HepG2 (cell line): ENCODE measurements around the gene AHCY. TPM values are rescaled to one million over a fixed set of nuclear protein-coding genes. Genes with fewer than 3 reads are reported as not detected.

Experiments
- ATAD3A ChIP-seq: sonication (generic); formaldehyde crosslinking; IDR thresholded peaks from 2 replicates; pipeline ENCODE4 v1.4.0; 2020; ENCODE audit warnings: missing genetic modification reagents
- DBP ChIP-seq: sonication (generic); formaldehyde crosslinking; IDR thresholded peaks from 2 replicates; pipeline ENCODE4 v1.4.0; 2020; ENCODE audit warnings: missing genetic modification reagents; ENCODE audit errors: not compliant biosample characterization
- DNMT3B ChIP-seq: conservative IDR thresholded peaks from 2 replicates; pipeline ENCODE4 v1.6.1; 2016; ENCODE audit warnings: missing biosample characterization, control low read depth
- ETS1 ChIP-seq: sonication (generic); formaldehyde crosslinking; IDR thresholded peaks from 2 replicates; pipeline ENCODE4 v1.4.0; 2020; ENCODE audit warnings: missing genetic modification reagents
- ETV5 ChIP-seq: IDR thresholded peaks from 2 replicates; pipeline ENCODE4 v1.6.1; 2018; ENCODE audit warnings: missing biosample characterization, missing genetic modification reagents, inconsistent platforms, borderline replicate concordance
- GATA4 ChIP-seq: sonication (generic); IDR thresholded peaks from 2 replicates; pipeline ENCODE4 v1.6.1; 2016; ENCODE audit warnings: antibody characterized with exemption, low read depth, borderline replicate concordance
- GTF3A ChIP-seq: sonication (generic); formaldehyde crosslinking; conservative IDR thresholded peaks from 2 replicates; pipeline ENCODE4 v1.4.0; 2020; ENCODE audit warnings: mild to moderate bottlenecking, missing genetic modification reagents
- HMGA1 ChIP-seq: sonication (generic); formaldehyde crosslinking; conservative IDR thresholded peaks from 2 replicates; pipeline ENCODE4 v1.4.0; 2020; ENCODE audit warnings: missing genetic modification reagents
- HNF4A ChIP-seq: sonication (generic); formaldehyde crosslinking; IDR thresholded peaks from 2 replicates; pipeline ENCODE4 v1.4.0; 2020; ENCODE audit warnings: missing genetic modification reagents
- HNRNPH1 ChIP-seq: fragments of 200-400 bp; formaldehyde crosslinking; optimal IDR thresholded peaks from 2 replicates; pipeline ENCODE3; 2017; ENCODE audit warnings: mild to moderate bottlenecking, low read depth, low read length
- MXD4 ChIP-seq: IDR thresholded peaks from 2 replicates; pipeline ENCODE4 v1.6.1; 2016; ENCODE audit warnings: mild to moderate bottlenecking, missing biosample characterization, missing genetic modification reagents
- RAD21 ChIP-seq: fragments of 450-650 bp; formaldehyde crosslinking; IDR thresholded peaks from 2 replicates; pipeline ENCODE4 v1.5.0; 2020; ENCODE audit warnings: mild to moderate bottlenecking
- RCOR2 ChIP-seq: IDR thresholded peaks from 2 replicates; pipeline ENCODE4 v1.6.1; 2016; ENCODE audit warnings: missing biosample characterization, missing genetic modification reagents
- RXRA ChIP-seq: sonication (generic); formaldehyde crosslinking; IDR thresholded peaks from 2 replicates; pipeline ENCODE4 v1.5.1; 2020; ENCODE audit warnings: missing genetic modification reagents
- SAFB2 ChIP-seq: sonication (generic); formaldehyde crosslinking; IDR thresholded peaks from 2 replicates; pipeline ENCODE4 v1.5.1; 2020; ENCODE audit warnings: missing genetic modification reagents, low read depth, mild to moderate bottlenecking, borderline replicate concordance
- SIN3A ChIP-seq: IDR thresholded peaks from 2 replicates; pipeline ENCODE4 v1.6.1; 2011; ENCODE audit warnings: low read depth, mild to moderate bottlenecking, control low read depth, low read length, borderline replicate concordance
- SP2 ChIP-seq: sonication (generic); formaldehyde crosslinking; IDR thresholded peaks from 2 replicates; pipeline ENCODE4 v1.5.1; 2020; ENCODE audit warnings: mild to moderate bottlenecking, missing genetic modification reagents
- ZBTB34 ChIP-seq: sonication (generic); formaldehyde crosslinking; IDR thresholded peaks from 2 replicates; pipeline ENCODE4 v1.8.0; 2022; ENCODE audit warnings: mild to moderate bottlenecking, missing genetic modification reagents
- ZFP1 ChIP-seq: IDR thresholded peaks from 2 replicates; pipeline ENCODE4 v1.6.1; 2016
- ZFP41 ChIP-seq: sonication (generic); formaldehyde crosslinking; IDR thresholded peaks from 2 replicates; pipeline ENCODE4 v1.4.0; 2020; ENCODE audit warnings: mild to moderate bottlenecking, missing genetic modification reagents, borderline replicate concordance
- ZNF101 ChIP-seq: sonication (generic); formaldehyde crosslinking; IDR thresholded peaks from 2 replicates; pipeline ENCODE4 v1.4.0; 2020; ENCODE audit warnings: mild to moderate bottlenecking, low read depth, missing genetic modification reagents, borderline replicate concordance
- ZNF225 ChIP-seq: sonication (generic); formaldehyde crosslinking; IDR thresholded peaks from 2 replicates; pipeline ENCODE4 v1.4.0; 2020; ENCODE audit warnings: mild to moderate bottlenecking, missing genetic modification reagents
- ZNF605 ChIP-seq: sonication (generic); formaldehyde crosslinking; IDR thresholded peaks from 2 replicates; pipeline ENCODE4 v1.8.0; 2022; ENCODE audit warnings: mild to moderate bottlenecking, missing genetic modification reagents
- ZNF691 ChIP-seq: sonication (generic); formaldehyde crosslinking; IDR thresholded peaks from 2 replicates; pipeline ENCODE4 v1.4.0; 2020; ENCODE audit warnings: missing genetic modification reagents, low read depth, mild to moderate bottlenecking, borderline replicate concordance
- ZNF724P ChIP-seq: sonication (generic); formaldehyde crosslinking; IDR thresholded peaks from 2 replicates; pipeline ENCODE4 v1.8.0; 2022; ENCODE audit warnings: missing genetic modification reagents, borderline replicate concordance
- ZNF749 ChIP-seq: sonication (generic); formaldehyde crosslinking; IDR thresholded peaks from 2 replicates; pipeline ENCODE4 v1.8.0; 2022; ENCODE audit warnings: mild to moderate bottlenecking, missing genetic modification reagents, moderate library complexity, borderline replicate concordance
- polyA plus RNA-seq, 8 experiments: library from polyadenylated mRNA; depleted of rRNA in 3 of 8; stranded (reverse) in 7 of 8; unstranded in 1 of 8; fragments of >200 nt; fragmentation: Illumina TruSeq in 4 of 8; extraction: Trizol in 4 of 8; gene quantifications; 2 replicates each; pipeline versions ENCODE4 v1.2.1 to v1.2.3, GENCODE V29; 2011 to 2016; ENCODE audit warnings: low read depth in 4 of 8, missing spikeins in 1 of 8, mixed read lengths in 1 of 8; ENCODE audit not compliant: insufficient read depth in 1 of 8
- total RNA-seq, 5 experiments: library from RNA; depleted of rRNA; stranded (reverse); fragments of >200 nt; fragmentation: Illumina TruSeq; extraction: Trizol; gene quantifications; 2 replicates each; pipeline ENCODE4 v1.2.3, GENCODE V29; 2016; ENCODE audit warnings: low read depth in 1 of 5

The AHCY gene
- total and polyA plus RNA-seq, 2 of the 13 experiments (the other 11 are each of a cell fraction or from before 2014, with no cell fraction given) = 407 to 419 TPM

GRCh38 chr20:34312544-34313217 lies 9.5 kb upstream of the AHCY start (continued):
- TF ChIP-seq SAFB2 (peak; percentile 83; the same call in 1 of the 2 replicates), RXRA (CRISPR knock-in tag) (peak; percentile 87), ETS1 (CRISPR knock-in tag) (no peak), SP2 (CRISPR knock-in tag) (no peak), GTF3A (CRISPR knock-in tag) (0 out of 2 replicates have a peak, but pooled peaks have one; percentile 83), ZNF749 (no peak), ATAD3A (CRISPR knock-in tag) (no peak), HNF4A (CRISPR knock-in tag) (peak; percentile 93), DBP (no peak), ZNF724P (CRISPR knock-in tag) (peak; percentile 80; the same call in 1 of the 2 replicates), RCOR2 (CRISPR knock-in tag) (peak; percentile 92), ETV5 (CRISPR knock-in tag) (peak; percentile 75; the same call in 1 of the 2 replicates), ZNF101 (no peak), DNMT3B (CRISPR knock-in tag) (peak; percentile 83; the same call in 1 of the 2 replicates), ZNF225 (CRISPR knock-in tag) (peak; percentile 74; the same call in 1 of the 2 replicates), MXD4 (CRISPR knock-in tag) (peak; percentile 81), RAD21 (CRISPR knock-in tag) (peak; percentile 100), GATA4 (no peak), ZBTB34 (CRISPR knock-in tag) (no peak), ZNF691 (CRISPR knock-in tag) (peak; percentile 98; the same call in 1 of the 2 replicates), ZFP1 (CRISPR knock-in tag) (peak; percentile 88; the same call in 1 of the 2 replicates), ZFP41 (no peak), SIN3A (no peak), ZNF605 (peak; percentile 62; the same call in 1 of the 2 replicates), HMGA1 (no peak), HNRNPH1 (no peak)
